ES-I3 (cell line): Measurements from ENCODE around the gene HTT.

ENCODE experiments used
- H3K36me3 ChIP-seq: 2 replicates; pipeline ENCODE4 v1.6.1; 2013; ENCODE audit warnings: mild to moderate bottlenecking, low read length, control low read depth, moderate library complexity; ENCODE audit not compliant: insufficient read depth
- H3K4me1 ChIP-seq: 2 replicates; pipeline ENCODE4 v1.6.1; 2013; ENCODE audit warnings: mild to moderate bottlenecking, control low read depth, low read length; ENCODE audit not compliant: insufficient read depth
- H3K9ac ChIP-seq: 2 replicates; pipeline ENCODE4 v1.6.1; 2013; ENCODE audit warnings: low read depth, mild to moderate bottlenecking, low read length, moderate library complexity
- H3K9me3 ChIP-seq: 2 replicates; pipeline ENCODE4 v1.6.1; 2013; ENCODE audit warnings: mild to moderate bottlenecking, low read length, moderate library complexity; ENCODE audit not compliant: control insufficient read depth, insufficient read depth

The HTT gene

GRCh38 chr4:3074078-3074845, at the start of gene HTT, which contains the start of gene HTT-AS:
HTT (plus strand) TSS chr4:3074681; CDS start chr4:3074826, 145 bp downstream.
HTT-AS (minus strand) TSS chr4:3074538.
- Histone ChIP-seq H3K36me3 (no peaks in the 10 kb centered on the region), H3K4me1 (peaks cover 9% of the 10 kb centered on the region; the same call in 1 of the 2 replicates), H3K9me3 (no peaks in the 10 kb centered on the region), H3K9ac (peak within 1 kb of the TSS; percentile 89)

DNA sequence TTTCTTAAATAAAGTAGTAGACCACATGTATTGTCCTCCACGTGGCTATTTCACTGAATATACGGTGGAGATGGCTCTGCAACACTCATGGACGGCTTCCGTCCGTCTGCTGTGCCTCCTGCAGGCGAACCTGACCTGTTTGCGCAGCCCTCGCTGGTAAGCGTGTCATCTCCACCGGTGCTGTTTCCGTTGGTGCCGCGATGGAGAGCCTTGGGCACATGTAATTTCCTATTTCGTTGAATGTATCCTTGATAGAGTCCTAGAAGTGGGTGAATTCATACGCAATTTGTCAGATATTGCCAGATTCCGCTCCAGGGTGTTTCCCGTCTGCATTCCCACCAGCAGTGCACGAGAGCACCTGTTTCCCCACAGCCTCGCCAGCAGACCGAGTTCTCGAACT, 48.6 kb upstream of the HTT start:
- Histone ChIP-seq H3K4me1 (no peaks in the 10 kb centered on the region), H3K36me3 (no peaks in the 10 kb centered on the region), H3K9me3 (no peaks in the 10 kb centered on the region)

GRCh38 chr4:3026540-3026939, 47.9 kb upstream of the HTT start:
- no peaks in the 10 kb centered on the region for H3K4me1 ChIP-seq
- no peaks in the 10 kb centered on the region for H3K36me3 ChIP-seq
- no peaks in the 10 kb centered on the region for H3K9me3 ChIP-seq
- H3K9ac ChIP-seq: no peak overlapping the region

More for the DNA sequence above, 48.6 kb upstream of the HTT start:
- no peak overlapping the region for H3K9ac ChIP-seq

GRCh38 chr4:3029464-3029863, 45.0 kb upstream of the HTT start:
- no peaks in the 10 kb centered on the region for H3K9me3 ChIP-seq
- no peak overlapping the region for H3K9ac ChIP-seq
- H3K36me3 ChIP-seq: no peaks in the 10 kb centered on the region
- no peaks in the 10 kb centered on the region for H3K4me1 ChIP-seq

DNA sequence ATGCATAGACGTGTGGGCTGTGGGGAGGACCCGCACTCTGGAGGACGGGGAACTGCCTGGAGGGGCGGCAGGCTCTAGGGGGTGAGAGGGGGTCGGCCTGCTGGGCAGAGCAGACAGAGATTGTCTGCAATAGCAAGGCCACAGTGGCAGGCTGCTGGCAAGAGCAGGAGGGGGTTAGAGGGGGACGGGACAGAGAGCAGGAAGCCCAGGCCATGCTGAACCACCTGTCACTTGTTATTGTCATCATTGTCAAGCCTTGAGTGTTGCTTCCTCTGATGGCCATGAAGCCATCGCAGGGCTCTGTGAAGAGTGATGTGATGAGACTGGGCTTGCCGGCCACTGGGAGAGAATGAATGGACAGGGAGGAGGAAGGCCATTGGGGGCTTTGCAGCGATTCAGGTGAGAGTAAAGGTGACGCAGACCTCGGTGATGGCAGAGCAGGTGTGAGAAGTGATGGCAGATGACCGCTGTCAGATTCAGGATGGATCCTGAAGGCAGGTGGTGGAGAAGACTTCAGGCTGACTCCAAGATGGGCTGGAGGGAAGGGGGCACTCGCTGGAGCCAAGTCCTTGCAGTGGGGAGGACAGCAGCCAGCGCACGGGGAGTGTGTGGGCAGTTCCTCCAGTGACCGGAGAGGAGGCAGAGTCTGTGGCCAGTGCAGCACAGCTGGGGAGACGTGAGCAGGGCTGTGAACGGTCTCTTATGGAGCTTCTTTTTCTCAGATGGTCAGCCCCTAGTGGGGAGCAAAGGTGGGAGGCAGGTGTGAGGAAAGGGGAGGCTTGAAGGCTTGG, 43.7 kb upstream of the HTT start:
- Histone ChIP-seq H3K9ac (no peak overlapping the region), H3K36me3 (no peaks in the 10 kb centered on the region), H3K9me3 (no peaks in the 10 kb centered on the region), H3K4me1 (no peaks in the 10 kb centered on the region)

- Histone ChIP-seq H3K9me3 (no peaks in the 10 kb centered on the region), H3K36me3 (no peaks in the 10 kb centered on the region), H3K4me1 (no peaks in the 10 kb centered on the region), H3K9ac (no peak overlapping the region)
Measured at GRCh38 chr4:3031357-3032082, 43.0 kb upstream of the HTT start.

DNA sequence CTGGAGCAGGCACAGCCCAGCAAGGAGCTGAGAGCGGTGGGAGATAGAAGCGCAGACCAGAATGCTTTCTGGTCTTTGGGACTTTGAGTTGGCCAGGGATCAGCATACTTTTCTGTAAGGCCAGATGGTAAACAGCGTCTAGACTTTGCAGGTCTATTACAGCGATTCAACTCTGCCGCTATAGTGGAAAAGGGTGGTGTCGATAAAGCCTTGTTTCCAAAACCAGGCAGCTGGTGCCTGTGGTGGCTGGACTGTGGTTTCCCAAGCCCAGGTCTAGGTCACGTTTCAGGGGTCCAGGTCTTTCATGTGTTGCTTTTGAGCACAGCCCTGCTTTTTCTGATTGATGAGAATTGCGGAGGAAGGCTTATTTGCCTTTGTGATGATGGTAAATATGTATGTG, 40.2 kb upstream of the HTT start:
- no peaks in the 10 kb centered on the region for H3K9me3 ChIP-seq
- no peaks in the 10 kb centered on the region for H3K4me1 ChIP-seq
- H3K36me3 ChIP-seq: no peaks in the 10 kb centered on the region
- H3K9ac ChIP-seq: no peak overlapping the region

- no peaks in the 10 kb centered on the region for H3K9me3 ChIP-seq
- no peaks in the 10 kb centered on the region for H3K4me1 ChIP-seq
- H3K36me3 ChIP-seq: no peaks in the 10 kb centered on the region
- H3K9ac ChIP-seq: no peak overlapping the region
Measured at GRCh38 chr4:3035249-3035648, 39.2 kb upstream of the HTT start.

GRCh38 chr4:3035674-3036073, 38.8 kb upstream of the HTT start:
- H3K36me3 ChIP-seq: no peaks in the 10 kb centered on the region
- no peak overlapping the region for H3K9ac ChIP-seq
- no peaks in the 10 kb centered on the region for H3K9me3 ChIP-seq
- no peaks in the 10 kb centered on the region for H3K4me1 ChIP-seq

- no peaks in the 10 kb centered on the region for H3K9me3 ChIP-seq
- no peaks in the 10 kb centered on the region for H3K36me3 ChIP-seq
- no peak overlapping the region for H3K9ac ChIP-seq
- no peaks in the 10 kb centered on the region for H3K4me1 ChIP-seq
Measured at GRCh38 chr4:3036131-3036952, 38.1 kb upstream of the HTT start.

DNA sequence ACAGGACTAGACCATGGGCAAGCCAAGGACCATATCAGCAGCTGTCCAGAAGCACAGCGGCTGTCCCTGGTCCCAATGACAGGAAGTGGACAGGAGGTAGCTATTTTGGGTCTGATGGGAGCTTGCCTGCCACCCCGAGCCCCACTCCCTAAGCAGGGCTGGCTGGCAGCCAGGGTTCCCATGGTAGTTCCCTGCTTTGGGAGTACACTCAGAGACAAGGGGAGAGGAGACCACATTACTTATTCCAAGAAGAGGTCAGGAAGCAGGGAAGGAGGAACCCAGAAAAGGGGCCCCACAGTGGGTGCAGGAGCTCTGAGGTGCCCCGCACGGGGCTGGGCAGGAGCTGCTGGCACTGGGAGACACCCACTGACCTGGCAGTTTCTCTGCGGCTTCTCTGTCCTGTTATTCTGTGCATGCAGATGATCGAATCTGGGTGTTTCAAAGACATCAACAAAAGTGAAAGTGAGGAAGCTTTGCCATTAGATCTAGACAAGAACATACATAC, 36.5 kb upstream of the HTT start:
- Histone ChIP-seq H3K36me3 (no peaks in the 10 kb centered on the region), H3K4me1 (peaks cover 4% of the 10 kb centered on the region; the same call in 1 of the 2 replicates), H3K9me3 (no peaks in the 10 kb centered on the region), H3K9ac (no peak overlapping the region)

DNA sequence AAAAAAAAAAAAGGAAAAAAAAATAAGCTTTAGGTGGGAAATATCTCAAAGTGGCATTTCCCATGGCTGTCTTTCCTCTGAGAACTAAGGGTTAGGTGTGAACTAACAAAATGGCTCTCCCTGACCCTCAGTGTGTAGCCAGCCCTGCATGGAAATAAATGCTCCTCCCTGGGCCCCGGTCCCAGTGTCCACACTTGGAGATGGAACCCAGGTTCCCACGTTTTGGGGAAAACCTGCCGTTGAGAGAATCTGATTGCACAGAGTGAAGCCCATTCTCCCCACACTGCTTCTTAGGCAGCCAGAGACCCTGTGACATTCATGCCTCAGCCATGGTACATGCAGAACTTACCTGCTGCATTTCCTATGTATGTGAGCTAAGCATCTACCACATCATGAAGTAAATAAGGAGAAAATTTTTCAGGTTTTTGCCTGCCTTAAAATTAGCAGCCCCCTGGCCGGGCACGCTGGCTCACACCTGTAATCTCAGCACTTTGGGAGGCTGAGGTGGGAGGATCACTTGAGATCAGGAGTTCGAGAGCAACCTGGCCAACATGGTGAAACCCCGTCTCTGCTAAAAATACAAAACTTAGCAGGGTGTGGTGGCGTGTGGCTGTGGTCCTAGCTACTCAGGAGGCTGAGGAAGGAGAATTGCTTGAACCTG, 34.6 kb upstream of the HTT start:
- Histone ChIP-seq H3K4me1 (peaks cover 4% of the 10 kb centered on the region; the same call in 1 of the 2 replicates), H3K9me3 (no peaks in the 10 kb centered on the region), H3K9ac (no peak overlapping the region), H3K36me3 (no peaks in the 10 kb centered on the region)

DNA sequence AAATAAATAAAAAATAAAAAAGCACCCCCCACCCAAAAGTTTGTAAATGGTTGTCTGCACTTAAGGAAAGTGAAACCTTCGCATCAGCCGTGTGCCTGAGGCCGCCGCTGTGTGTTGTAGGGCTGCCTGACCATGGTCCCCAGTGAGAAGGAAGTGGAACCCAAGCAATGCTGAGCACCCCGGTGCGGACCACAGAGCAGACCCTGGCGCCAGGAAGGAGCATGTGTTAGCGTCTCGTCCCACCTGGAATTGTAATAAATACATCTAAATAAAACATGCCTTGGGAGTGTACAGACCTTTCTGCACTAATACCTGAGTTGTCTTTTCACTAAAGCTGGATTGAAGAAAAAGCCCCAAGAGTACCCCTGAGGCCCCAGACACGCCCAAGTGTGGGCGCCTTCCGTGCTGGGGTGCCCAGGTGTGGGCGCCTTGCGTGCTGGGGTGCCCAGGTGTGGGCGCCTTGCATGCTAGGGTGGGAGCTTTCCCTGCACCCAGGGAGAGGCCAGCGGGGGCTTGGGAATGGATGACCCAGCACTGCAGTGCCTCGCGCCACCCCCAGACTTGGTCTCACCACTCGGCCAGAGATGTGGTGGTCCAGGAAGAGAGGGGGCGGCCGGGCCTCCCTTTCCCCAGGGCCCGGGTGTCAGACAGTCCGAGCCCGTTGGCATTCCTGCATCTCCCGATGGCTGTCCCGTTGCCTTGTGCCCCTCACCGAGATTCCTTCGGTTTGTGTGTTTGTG, 33.9 kb upstream of the HTT start:
- Histone ChIP-seq H3K4me1 (peaks cover 4% of the 10 kb centered on the region; the same call in 1 of the 2 replicates), H3K36me3 (no peaks in the 10 kb centered on the region), H3K9me3 (no peaks in the 10 kb centered on the region), H3K9ac (peak overlapping the region; percentile 37; the same call in 1 of the 2 replicates)
